Left cardiac atrium (tissue), 4 donors: ENCODE results near the gene PRKACA. TPM values are rescaled to one million over a fixed set of nuclear protein-coding genes. Genes with fewer than 3 reads are reported as not detected.
"Not testable (repeated sequence)": the region's sequence is repeated elsewhere in the genome, so short reads cannot be mapped to it uniquely, and the experiment has no call there.

Experiments used
- ATAC-seq, 2 donors: fragments of 200-7000 bp; cut with Tn5 transposase; one replicate each; pipeline ENCODE4 v1.9.1; 2020; ENCODE audit warnings: mild to moderate bottlenecking in 2 of 2, moderate library complexity in 2 of 2
- DNase-seq: peaks from one replicate; pipeline ENCODE4 v3.0.0-alpha.2; 2020
- intact Hi-C, 2 donors: fragments of 100-400 bp; cut with DNase I; formaldehyde crosslinking; loops; one replicate each; pipeline versions ENCODE4 v1.14.1 to v1.15.1; 2022 to 2023
- total RNA-seq, 2 donors: library from RNA; stranded (reverse); fragmentation: NEBNext Ultra II Directional; extraction: Animal tissue kit (Norgen Biotek cat#: 25700); gene quantifications; one replicate each; pipeline ENCODE4 v1.2.1, GENCODE V29; 2021
- donor health status: DM: no; HTN: yes; CAD: no.
- donor health status: DM: no; HTN: yes; CAD: no; lungs with severe emphysema.
- donor health status: DM: yes; HTN: yes; CAD: no.
- donor health status: Dilated cardiomyopathy.

Gene PRKACA
- total RNA-seq, 2 donors from 2014 or later = 348 to 418 TPM

DNA sequence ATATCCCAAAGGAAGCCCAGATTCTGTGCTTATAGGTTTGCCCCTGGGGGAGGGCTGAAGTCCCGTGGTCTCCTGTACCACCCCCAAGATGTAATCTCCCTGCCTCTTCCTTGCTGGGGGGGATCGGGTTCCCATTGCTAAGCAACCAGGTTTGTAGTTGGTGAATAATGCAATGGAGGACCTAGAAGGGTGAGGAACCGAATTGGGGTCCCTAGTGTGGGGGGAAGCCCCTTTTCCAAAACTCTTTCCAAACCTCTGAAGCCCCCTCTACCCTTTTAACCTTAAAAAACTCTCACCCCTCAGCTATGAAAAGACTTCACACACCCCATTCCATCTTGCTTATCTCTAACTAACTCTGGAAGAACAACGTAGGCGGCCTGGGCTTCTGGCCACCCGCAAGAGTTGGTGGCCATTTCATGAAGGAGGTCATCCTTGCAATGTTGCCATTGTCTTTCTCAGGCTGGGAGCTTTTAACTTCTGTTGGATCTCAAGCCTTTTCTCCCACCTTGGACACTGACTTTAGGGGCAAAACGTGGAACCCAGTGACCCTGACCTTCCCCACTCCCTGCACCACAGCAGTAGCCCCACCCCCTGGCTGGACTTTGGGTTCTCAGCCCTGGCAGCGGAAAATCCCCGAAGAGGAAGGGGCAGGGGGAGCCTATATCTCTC is 56.3 kb downstream of the PRKACA start:
- ATAC-seq = no peak
- intact Hi-C loops = no loop called here
- DNase-seq = no peak

- intact Hi-C loops = no loop called here
- no peak for ATAC-seq
- DNase-seq = no peak
These were observed 57.9 kb downstream of the PRKACA start for GRCh38 chr19:14059652-14060155.

- no peak for ATAC-seq
- intact Hi-C loops = no loop called here
- no peak for DNase-seq
These were observed 58.5 kb downstream of the PRKACA start for GRCh38 chr19:14059093-14059480.

- no peak for DNase-seq
- intact Hi-C loops = no loop called here
- ATAC-seq = no peak
These were observed 59.1 kb downstream of the PRKACA start for GRCh38 chr19:14058182-14059092.

- intact Hi-C loops = no loop called here
- no peak for ATAC-seq
These were observed 60.7 kb downstream of the PRKACA start for GRCh38 chr19:14056741-14057356.

GRCh38 chr19:14056069-14056666 is 61.4 kb downstream of the PRKACA start:
- ATAC-seq (no peak), DNase-seq (no peak)
- intact Hi-C loops = no loop called here

More at GRCh38 chr19:14056741-14057356, 60.7 kb downstream of the PRKACA start:
- DNase-seq = no peak

DNA sequence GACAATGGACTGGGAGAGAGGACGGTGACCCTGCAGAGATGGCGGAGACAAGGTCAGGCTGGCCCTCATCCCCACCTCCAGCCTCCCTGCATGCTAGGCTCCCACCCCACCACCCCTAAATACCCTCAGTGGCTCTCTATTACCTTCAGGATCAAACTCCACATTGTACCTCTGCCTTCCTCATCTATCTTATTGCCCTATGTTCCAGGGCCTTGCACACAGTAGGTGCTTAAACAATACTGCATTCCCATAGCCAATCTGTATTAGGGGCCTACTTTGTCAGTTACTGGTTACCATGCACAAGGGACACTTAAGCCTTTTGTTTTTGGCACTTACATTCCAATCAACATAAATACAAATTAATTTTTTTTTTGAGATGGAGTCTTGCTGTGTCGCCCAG is 62.2 kb downstream of the PRKACA start:
- ATAC-seq (no peak), DNase-seq (no peak)
- intact Hi-C loops = no loop called here

- DNase-seq (no peak), ATAC-seq (no peak)
- intact Hi-C loops = loop anchor here in 1 of 2 donors (5.0 kb wide), 1 partner anchor 167 kb away; no protein-coding TSS in a partner anchor
These were observed 62.8 kb downstream of the PRKACA start for GRCh38 chr19:14054721-14055120.

- intact Hi-C loops = loop anchor here in 1 of 2 donors (5.0 kb wide), 1 partner anchor 167 kb away; no protein-coding TSS in a partner anchor
- DNase-seq (no peak), ATAC-seq (no peak)
These were observed 63.5 kb downstream of the PRKACA start for GRCh38 chr19:14054099-14054498.

DNA sequence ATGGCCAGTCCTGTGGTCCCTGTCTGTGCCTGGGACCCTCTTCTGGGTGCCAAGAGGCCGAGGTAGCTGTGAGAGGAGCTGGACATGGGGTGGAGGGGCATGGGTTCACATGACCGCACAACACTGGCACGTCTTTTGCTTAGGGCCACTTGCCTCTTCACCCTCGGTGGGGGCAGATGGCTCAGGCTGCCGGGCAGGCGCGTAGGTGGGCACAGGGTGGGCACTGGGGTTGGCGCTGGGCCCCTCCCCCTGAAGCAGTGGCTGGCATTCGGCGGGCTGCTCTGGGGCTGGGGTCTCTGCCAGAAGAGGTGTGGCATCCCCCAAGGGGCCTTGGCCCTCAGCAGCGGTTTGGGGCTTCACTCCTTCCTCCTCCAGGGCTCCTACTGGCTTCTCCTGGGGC is 64.1 kb downstream of the PRKACA start:
- intact Hi-C loops = loop anchor here in 1 of 2 donors (5.0 kb wide), 1 partner anchor 166 kb away; no protein-coding TSS in a partner anchor
- no peak for DNase-seq
- ATAC-seq = no peak

DNA sequence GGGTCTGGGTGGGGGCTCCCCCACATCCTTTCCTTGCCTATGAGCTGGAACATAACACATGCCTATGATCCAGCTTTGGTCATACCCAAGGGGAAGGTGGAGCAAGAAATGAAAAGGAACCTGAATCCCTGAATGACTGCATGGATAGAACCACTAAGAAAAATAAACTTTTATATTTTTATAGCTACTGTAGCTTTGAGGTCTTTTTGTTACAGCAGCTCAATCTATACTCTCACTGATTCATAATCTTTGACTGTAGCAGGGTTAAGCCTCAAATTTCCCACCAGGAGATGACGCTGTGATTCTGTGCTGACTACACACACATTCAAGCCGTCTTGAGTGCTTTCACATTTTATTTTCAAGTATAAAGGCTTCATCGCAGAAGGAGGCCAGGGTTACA is 64.5 kb downstream of the PRKACA start:
- no peak for ATAC-seq
- no peak for DNase-seq
- intact Hi-C loops = loop anchor here in 1 of 2 donors (5.0 kb wide), 1 partner anchor 166 kb away; no protein-coding TSS in a partner anchor

DNA sequence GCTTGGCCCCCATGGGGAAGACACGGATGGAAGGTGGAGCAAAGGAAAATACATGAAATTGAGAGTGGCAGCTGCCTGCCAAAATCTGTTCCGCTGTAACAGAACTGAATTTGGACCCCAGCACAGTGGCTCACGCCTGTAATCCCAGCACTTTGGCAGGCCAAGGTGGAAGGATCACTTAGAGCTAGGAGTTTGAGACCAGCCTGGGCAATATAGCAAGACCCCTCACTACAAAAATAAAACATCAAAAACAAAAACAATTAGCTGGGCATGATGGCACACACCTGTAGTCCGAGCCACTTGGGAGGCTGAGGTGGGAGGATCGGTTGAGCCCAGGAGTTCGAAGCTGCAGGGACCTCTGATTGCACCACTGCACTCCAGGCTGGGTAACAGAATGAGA is 65.1 kb downstream of the PRKACA start:
- no peak for ATAC-seq
- intact Hi-C loops = loop anchor here in 1 of 2 donors (5.0 kb wide), 1 partner anchor 165 kb away; no protein-coding TSS in a partner anchor
- no peak for DNase-seq

DNA sequence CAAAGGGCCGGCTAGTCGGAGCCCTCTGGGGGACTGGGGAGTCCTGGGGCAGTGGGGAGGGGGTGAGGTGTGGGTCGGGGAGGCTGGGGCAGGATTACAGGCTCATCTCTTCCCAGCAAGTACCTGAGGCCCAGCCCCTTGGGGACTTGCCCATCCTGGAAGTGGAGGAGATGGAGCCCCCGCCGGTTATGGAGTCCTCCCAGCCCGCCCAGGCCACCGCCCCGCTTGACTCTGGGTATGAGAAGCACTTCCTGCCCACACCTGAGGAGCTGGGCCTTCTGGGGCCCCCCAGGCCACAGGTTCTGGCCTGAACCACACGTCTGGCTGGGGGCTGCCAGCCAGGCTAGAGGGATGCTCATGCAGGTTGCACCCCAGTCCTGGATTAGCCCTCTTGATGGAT is 65.6 kb downstream of the PRKACA start:
- intact Hi-C loops = loop anchor here in 1 of 2 donors (5.0 kb wide), 1 partner anchor 165 kb away; no protein-coding TSS in a partner anchor
- ATAC-seq (no peak), DNase-seq (no peak)

- DNase-seq, ATAC-seq: not testable (repeated sequence)
- intact Hi-C loops = loop anchor here in 1 of 2 donors (5.0 kb wide), 1 partner anchor 164 kb away; no protein-coding TSS in a partner anchor
These were observed 66.6 kb downstream of the PRKACA start for GRCh38 chr19:14050961-14051360.

DNA sequence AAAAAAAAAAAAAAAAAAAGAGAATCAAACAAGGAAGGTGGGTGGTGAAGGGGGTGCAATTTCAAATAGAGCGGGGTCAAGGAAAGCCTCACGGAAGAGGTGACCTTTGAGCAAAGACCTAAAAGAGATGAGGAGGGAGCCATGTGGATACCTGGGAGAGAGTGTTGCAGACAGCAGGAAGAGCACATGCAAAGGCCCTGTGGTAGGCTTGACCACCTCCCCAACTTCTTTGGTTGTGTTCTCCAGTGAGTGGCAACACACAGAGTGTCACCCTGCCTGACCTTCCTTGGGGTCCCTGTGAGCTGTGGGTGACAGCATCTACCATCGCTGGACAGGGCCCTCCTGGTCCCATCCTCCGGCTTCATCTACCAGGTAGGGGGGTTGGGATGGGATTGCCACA is 67.0 kb downstream of the PRKACA start:
- DNase-seq (no peak), ATAC-seq (no peak)
- intact Hi-C loops = loop anchor here in 1 of 2 donors (5.0 kb wide), 1 partner anchor 163 kb away; no protein-coding TSS in a partner anchor

DNA sequence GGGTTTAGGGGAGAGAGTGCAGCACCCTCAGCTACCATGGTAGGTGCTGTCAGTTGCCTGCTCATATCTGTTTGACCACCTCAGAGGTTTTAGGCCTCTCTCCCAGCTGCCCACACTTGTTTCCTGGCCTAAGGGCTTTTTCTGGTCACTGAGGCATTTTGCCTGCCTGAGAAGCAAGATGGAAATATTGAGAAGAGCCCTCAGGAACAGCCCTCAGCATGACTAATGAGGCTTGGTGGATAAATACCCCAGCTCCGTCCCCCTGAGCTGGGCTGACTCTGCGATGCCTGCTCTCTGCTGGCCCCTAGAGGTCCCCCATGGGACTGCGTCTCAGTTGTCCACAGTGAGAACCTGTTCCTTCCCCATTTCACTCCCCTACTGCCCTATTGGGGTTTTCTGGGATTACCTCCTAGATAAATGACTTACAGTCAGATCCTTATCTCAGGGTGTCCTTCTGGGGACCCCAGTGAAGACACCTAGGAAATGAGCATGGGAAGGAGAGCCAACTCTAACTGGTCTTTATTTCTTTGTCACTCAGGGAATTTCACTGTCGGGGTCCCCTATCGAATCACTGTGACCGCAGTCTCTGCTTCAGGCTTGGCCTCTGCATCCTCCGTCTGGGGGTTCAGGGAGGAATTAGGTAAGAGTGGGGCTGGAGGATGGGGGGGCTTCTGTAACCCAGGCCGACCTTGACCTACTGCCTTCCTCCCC is 69.0 kb downstream of the PRKACA start:
- no peak for DNase-seq
- peak; percentile 53 to 58 for ATAC-seq
- intact Hi-C loops = loop anchor here in 1 of 2 donors (10.0 kb wide), 1 partner anchor 774 kb away; no protein-coding TSS in a partner anchor

- not testable (repeated sequence) for DNase-seq, ATAC-seq
- intact Hi-C loops = loop anchor here in 1 of 2 donors (10.0 kb wide), 1 partner anchor 773 kb away; no protein-coding TSS in a partner anchor
These were observed 69.7 kb downstream of the PRKACA start for GRCh38 chr19:14047866-14048265.
